ENCODE data around the gene FERMT2. TPM values are rescaled to one million over a fixed set of nuclear protein-coding genes. Genes with fewer than 3 reads are reported as not detected.

The FERMT2 gene
- total and polyA plus RNA-seq, 11 donors = 31.2 to 158 (median 104) TPM

DNA sequence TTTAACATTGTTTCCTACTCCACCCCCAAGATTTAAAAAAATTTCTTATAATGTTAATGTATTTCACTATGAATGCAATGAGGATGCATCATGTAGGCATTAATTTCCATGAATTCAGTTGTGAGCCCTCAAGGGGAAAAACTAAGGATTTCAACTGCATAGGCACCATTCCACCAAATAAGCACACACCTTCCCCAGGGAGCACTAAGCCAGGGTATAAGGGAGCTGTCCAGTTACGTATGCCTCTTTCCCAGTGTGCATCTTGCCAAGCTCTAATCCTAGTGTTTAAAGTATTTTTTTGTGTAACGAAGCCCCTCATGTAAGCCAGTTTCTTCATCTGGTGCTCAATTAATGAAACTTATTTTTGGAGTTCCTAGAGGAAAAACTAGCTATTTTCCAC is 6.6 kb downstream of the FERMT2 start:
- no peaks in the 10 kb centered on the region for H3K9me3 ChIP-seq
- no peak for ATAC-seq
- intact Hi-C loops (cut with DNase I) = loop anchor here in 2 of 10 donors (10.0 kb wide), 2 partner anchors 49 to 69 kb away; no protein-coding TSS in a partner anchor
- H3K27me3 ChIP-seq = peaks cover 0 to 16% (median 0%) of the 10 kb centered on the region in 9 donors
- WGBS, 4 donors = 45 to 54% (median 50%) methylated on average over 2 of the region's 2 CpGs
- no peak for DNase-seq
- H3K27ac ChIP-seq = no peak overlapping the region
- peaks cover 14 to 77% (median 43%) of the 10 kb centered on the region in 12 donors for H3K4me1 ChIP-seq
- peaks cover 0 to 24% (median 17%) of the 10 kb centered on the region in 9 donors for H3K36me3 ChIP-seq
- TF ChIP-seq, protein P1, sequence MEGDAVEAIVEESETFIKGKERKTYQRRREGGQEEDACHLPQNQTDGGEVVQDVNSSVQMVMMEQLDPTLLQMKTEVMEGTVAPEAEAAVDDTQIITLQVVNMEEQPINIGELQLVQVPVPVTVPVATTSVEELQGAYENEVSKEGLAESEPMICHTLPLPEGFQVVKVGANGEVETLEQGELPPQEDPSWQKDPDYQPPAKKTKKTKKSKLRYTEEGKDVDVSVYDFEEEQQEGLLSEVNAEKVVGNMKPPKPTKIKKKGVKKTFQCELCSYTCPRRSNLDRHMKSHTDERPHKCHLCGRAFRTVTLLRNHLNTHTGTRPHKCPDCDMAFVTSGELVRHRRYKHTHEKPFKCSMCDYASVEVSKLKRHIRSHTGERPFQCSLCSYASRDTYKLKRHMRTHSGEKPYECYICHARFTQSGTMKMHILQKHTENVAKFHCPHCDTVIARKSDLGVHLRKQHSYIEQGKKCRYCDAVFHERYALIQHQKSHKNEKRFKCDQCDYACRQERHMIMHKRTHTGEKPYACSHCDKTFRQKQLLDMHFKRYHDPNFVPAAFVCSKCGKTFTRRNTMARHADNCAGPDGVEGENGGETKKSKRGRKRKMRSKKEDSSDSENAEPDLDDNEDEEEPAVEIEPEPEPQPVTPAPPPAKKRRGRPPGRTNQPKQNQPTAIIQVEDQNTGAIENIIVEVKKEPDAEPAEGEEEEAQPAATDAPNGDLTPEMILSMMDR (IDR thresholded peaks at IDR 0.05) = no peak
- no peak for TF ChIP-seq POLR2A (IDR thresholded peaks at IDR 0.05)
- no peak overlapping the region for H3K4me3 ChIP-seq

DNA sequence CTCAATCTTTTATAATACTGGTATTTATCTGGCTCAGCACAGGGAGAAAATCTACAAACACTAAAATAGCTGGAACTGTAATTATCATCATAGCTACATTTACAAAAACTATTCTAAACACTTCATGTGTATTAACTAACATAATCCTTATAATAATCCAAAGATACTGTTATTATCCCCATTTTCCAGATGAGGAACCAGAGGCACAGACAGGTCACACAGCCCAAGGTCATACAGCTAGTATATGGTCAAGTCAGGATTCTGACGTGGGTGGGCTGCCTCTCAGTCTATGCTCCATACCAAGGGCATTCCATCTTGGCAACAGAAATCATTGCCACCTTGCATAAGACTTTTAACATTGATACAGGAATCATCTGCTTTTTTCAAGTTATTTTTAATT is 11.4 kb downstream of the FERMT2 start:
- Histone ChIP-seq H3K27ac (no peak overlapping the region), H3K9me3 (no peaks in the 10 kb centered on the region), H3K4me1 (peaks cover under 1 to 90% (median 56%) of the 10 kb centered on the region in 12 donors), H3K27me3 (no peaks in the 10 kb centered on the region), H3K4me3 (no peak overlapping the region), H3K36me3 (peaks cover 0 to 4% (median 0%) of the 10 kb centered on the region in 9 donors)
- DNase-seq (no peak), ATAC-seq (no peak)
- 62 to 87% (median 76%) methylated on average over 1 of the region's 1 CpG for WGBS, 4 donors
- no peak for TF ChIP-seq POLR2A (IDR thresholded peaks at IDR 0.05)
- TF ChIP-seq, protein P1 (IDR thresholded peaks at IDR 0.05) = no peak
- intact Hi-C loops (cut with DNase I) = loop anchor here in 1 of 10 donors (5.0 kb wide), 1 partner anchor 62 kb away; no protein-coding TSS in a partner anchor

DNA sequence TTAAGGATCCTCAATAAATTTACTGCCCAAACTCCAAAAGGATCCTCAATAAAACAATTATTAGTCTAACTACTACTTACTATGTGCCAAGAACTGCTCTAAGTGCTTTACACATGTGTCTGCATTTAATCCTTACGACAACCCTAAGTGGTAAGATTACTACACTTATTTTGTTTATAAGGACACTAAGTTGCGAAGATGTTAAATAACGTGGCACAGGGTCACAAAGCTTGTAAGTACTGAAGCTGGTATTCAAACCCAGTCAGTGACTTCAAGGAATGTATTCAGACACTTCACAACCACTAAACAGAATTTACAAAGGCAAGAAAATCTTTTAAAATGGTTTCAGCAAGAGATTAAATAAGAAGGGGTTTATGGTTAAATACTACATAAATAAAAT is 13.0 kb downstream of the FERMT2 start:
- TF ChIP-seq, protein P1 (IDR thresholded peaks at IDR 0.05) = no peak
- TF ChIP-seq POLR2A (IDR thresholded peaks at IDR 0.05) = no peak
- ATAC-seq = no peak
- Histone ChIP-seq H3K4me1 (peaks cover 0 to 89% (median 54%) of the 10 kb centered on the region in 12 donors), H3K36me3 (no peaks in the 10 kb centered on the region), H3K4me3 (no peak overlapping the region), H3K9me3 (no peaks in the 10 kb centered on the region), H3K27me3 (no peaks in the 10 kb centered on the region), H3K27ac (peak overlapping the region in 1 of 12 donors; percentile 14)
- intact Hi-C loops (cut with DNase I) = loop anchor here in 1 of 10 donors (5.0 kb wide), 1 partner anchor 61 kb away; no protein-coding TSS in a partner anchor
- WGBS, 4 donors = 49 to 59% (median 51%) methylated on average over 3 of the region's 3 CpGs
- DNase-seq = no peak

DNA sequence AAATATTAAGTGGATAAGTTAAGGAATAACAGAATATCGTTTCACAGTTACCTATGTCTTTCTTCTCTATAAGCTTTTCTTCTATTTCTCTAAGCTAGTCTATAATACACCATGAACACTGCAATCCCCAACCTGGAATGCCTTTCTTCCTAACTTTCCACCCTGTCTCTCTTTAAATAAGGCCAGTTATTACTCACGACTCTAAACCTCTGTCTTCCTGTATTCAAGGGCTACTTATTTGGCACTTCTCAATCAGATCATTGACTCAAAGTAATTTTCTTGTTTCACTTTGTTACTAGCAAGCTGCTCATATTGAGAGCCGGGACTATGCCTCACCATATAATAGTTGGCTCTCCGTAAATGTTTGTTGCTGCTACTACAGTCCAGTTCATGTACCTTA is 13.5 kb downstream of the FERMT2 start:
- TF ChIP-seq, protein P1 (IDR thresholded peaks at IDR 0.05) = no peak
- TF ChIP-seq POLR2A (IDR thresholded peaks at IDR 0.05) = no peak
- no peak for ATAC-seq
- Histone ChIP-seq H3K4me3 (no peak overlapping the region), H3K27ac (peak overlapping the region in 1 of 12 donors; percentile 14), H3K27me3 (no peaks in the 10 kb centered on the region), H3K4me1 (peaks cover 0 to 93% (median 57%) of the 10 kb centered on the region in 12 donors), H3K36me3 (no peaks in the 10 kb centered on the region), H3K9me3 (no peaks in the 10 kb centered on the region)
- 53 to 59% (median 54%) methylated on average over 4 of the region's 4 CpGs for WGBS, 4 donors
- intact Hi-C loops (cut with DNase I) = loop anchor here in 1 of 10 donors (5.0 kb wide), 1 partner anchor 60 kb away; no protein-coding TSS in a partner anchor
- DNase-seq = no peak
